K562 (cell line): ENCODE data around the gene ERI2. TPM values are rescaled to one million over a fixed set of nuclear protein-coding genes. Genes with fewer than 3 reads are reported as not detected.
A peak's percentile ranks its signal among the peaks of the same experiment; 100 is the strongest.

Source experiments
- ATAC-seq: fragments of 200-7000 bp; cut with Tn5 transposase; 3 replicates; pipeline ENCODE4 v1.9.1; 2020; ENCODE audit warnings: moderate library complexity
- BruUV-seq: library from RNA; stranded (reverse); fragments of 400-500 nt; replicated peaks from 2 replicates; lab custom pipeline; 2021; lab: Mats Ljungman, UMichigan
- CTCF ChIA-PET: fragments of 300-600 bp; formaldehyde crosslinking; extraction: SDS; loops from one replicate; lab custom pipeline; 2021; ENCODE audit warnings: low intra/inter-chr PET ratio; lab: Yijun Ruan, JAX
- POLR2A ChIA-PET: fragments of 300-600, 350-650 bp; sonication (Branson Sonifier 250); formaldehyde crosslinking; extraction: SDS; loops from one replicate; lab custom pipeline; 2021; ENCODE audit warnings: antibody characterized with exemption, inconsistent platforms; lab: Yijun Ruan, JAX
- DNase-seq, 4 experiments: peaks; one replicate each; pipeline versions ENCODE4 v3.0.0 to v3.0.0-alpha.2; 2011 to 2018; ENCODE audit warnings: low spot score in 3 of 4, mixed read lengths in 3 of 4; ENCODE audit errors: extremely low read depth in 1 of 4
- FAIRE-seq: peaks from 2 replicates; lab custom pipeline; 2011; peaks lifted over from hg19 to GRCh38; lab: Jason Lieb, UNC
- H2AFZ ChIP-seq: 2 replicates; pipeline ENCODE4 v1.6.0; 2011; ENCODE audit warnings: low read depth, low read length, control low read depth, inconsistent platforms
- H3K27ac ChIP-seq: fragments of 200-600 bp; 3 replicates; pipeline ENCODE4 v1.8.0; 2011; ENCODE audit warnings: low read depth, mild to moderate bottlenecking, control low read depth, inconsistent platforms, low read length, moderate library complexity, mixed read lengths; ENCODE audit errors: extremely low read depth
- H3K27me3 ChIP-seq, 2 experiments: fragments of 300-600 bp in 1 of 2; 2 replicates in 1 of 2; 3 replicates in 1 of 2; pipeline versions ENCODE4 v1.6.0 to v1.8.0; 2011; ENCODE audit warnings: inconsistent platforms in 2 of 2, low read length in 2 of 2, mild to moderate bottlenecking in 1 of 2, mixed read lengths in 1 of 2, moderate library complexity in 1 of 2; ENCODE audit not compliant: control insufficient read depth in 2 of 2, insufficient read depth in 2 of 2
- H3K36me3 ChIP-seq: fragments of 300-600 bp; 3 replicates; pipeline ENCODE4 v1.8.0; 2011; ENCODE audit warnings: mild to moderate bottlenecking, low read length, inconsistent platforms; ENCODE audit not compliant: control insufficient read depth, insufficient read depth
- H3K4me1 ChIP-seq, 2 experiments: fragments of 200-600 bp in 1 of 2; replicated peaks in 1 of 2; 2 replicates in 1 of 2; 3 replicates in 1 of 2; pipeline versions ENCODE4 v1.5.1 to v1.8.0; 2011; ENCODE audit warnings: inconsistent platforms in 2 of 2, low read length in 2 of 2, mild to moderate bottlenecking in 1 of 2, mixed read lengths in 1 of 2, moderate library complexity in 1 of 2; ENCODE audit not compliant: control insufficient read depth in 2 of 2, insufficient read depth in 2 of 2
- H3K4me2 ChIP-seq: 2 replicates; pipeline ENCODE4 v1.6.1; 2011; ENCODE audit warnings: low read length, control low read depth, inconsistent platforms, mixed read lengths; ENCODE audit not compliant: insufficient read depth
- H3K4me3 ChIP-seq: fragments of 200-600 bp; sonication (generic), shearing (Covaris generic); 2 replicates; pipeline ENCODE4 v1.5.1; 2016; ENCODE audit warnings: control low read depth, inconsistent platforms
- H3K79me2 ChIP-seq: fragments of 200-600 bp; 3 replicates; pipeline ENCODE4 v1.8.0; 2011; ENCODE audit warnings: low read length, inconsistent platforms; ENCODE audit not compliant: control insufficient read depth, insufficient read depth
- H3K9ac ChIP-seq, 2 experiments: 2 replicates each; pipeline versions ENCODE4 v1.6.0 to v1.6.1; 2011; ENCODE audit warnings: low read depth in 2 of 2, low read length in 2 of 2, control low read depth in 1 of 2, inconsistent platforms in 1 of 2, mild to moderate bottlenecking in 1 of 2, mixed read lengths in 1 of 2; ENCODE audit not compliant: insufficient read depth in 1 of 2
- H3K9me1 ChIP-seq: one replicate; pipeline ENCODE4 v1.6.0; 2011; ENCODE audit warnings: inconsistent platforms, mild to moderate bottlenecking, low read length, moderate library complexity; ENCODE audit not compliant: control insufficient read depth, insufficient read depth
- H3K9me3 ChIP-seq: replicated peaks from 2 replicates; pipeline ENCODE4 v1.5.1; 2011; ENCODE audit warnings: low read depth, low read length, inconsistent platforms; ENCODE audit not compliant: control insufficient read depth, insufficient read depth
- H4K20me1 ChIP-seq: replicated peaks from 2 replicates; pipeline ENCODE4 v1.6.1; 2011; ENCODE audit warnings: low read length, inconsistent platforms, mixed read lengths; ENCODE audit not compliant: control insufficient read depth, insufficient read depth
- BDP1 ChIP-seq: IDR thresholded peaks from 3 replicates; pipeline ENCODE4 v1.6.1; 2011; ENCODE audit not compliant: insufficient read length, insufficient read depth
- CBFA2T2 ChIP-seq: fragments of 450-650 bp; conservative IDR thresholded peaks from 2 replicates; pipeline ENCODE4 v1.6.1; 2017; ENCODE audit warnings: mild to moderate bottlenecking
- MEF2D ChIP-seq: conservative IDR thresholded peaks from 2 replicates; pipeline ENCODE4 v1.6.1; 2016; ENCODE audit warnings: low read depth, missing genetic modification characterization, missing compliant biosample characterization
- MEIS2 ChIP-seq: fragments of 450-650 bp; IDR thresholded peaks from 2 replicates; pipeline ENCODE4 v1.6.1; 2014; ENCODE audit warnings: mild to moderate bottlenecking; ENCODE audit not compliant: partially characterized antibody
- MYC ChIP-seq, 2 experiments: fragments of 250-450 bp in 1 of 2; sonication (Bioruptor Pico) in 1 of 2; IDR thresholded peaks; 2 replicates each; pipeline versions ENCODE4 v1.5.1 to v1.6.1; 2012 to 2021; ENCODE audit warnings: low read depth in 2 of 2, borderline replicate concordance in 1 of 2, improper control_type of control experiment in 1 of 2, low read length in 1 of 2, mild to moderate bottlenecking in 1 of 2, moderate library complexity in 1 of 2
- NELFE ChIP-seq: IDR thresholded peaks from 2 replicates; pipeline ENCODE4 v1.6.1; 2011; ENCODE audit warnings: mild to moderate bottlenecking; ENCODE audit not compliant: insufficient read depth, insufficient read length
- RUNX1 ChIP-seq: sonication (generic); IDR thresholded peaks from 2 replicates; pipeline ENCODE4 v1.6.1; 2016; ENCODE audit warnings: antibody characterized with exemption, low read depth
- THRAP3 ChIP-seq: fragments of 450-650 bp; IDR thresholded peaks from 2 replicates; pipeline ENCODE4 v1.6.1; 2016; ENCODE audit warnings: mild to moderate bottlenecking, inconsistent platforms, borderline replicate concordance
- ZNF766 ChIP-seq: fragments of 200-800 bp; sonication (Bioruptor generic); conservative IDR thresholded peaks from 2 replicates; pipeline ENCODE4 v1.6.1; 2016; ENCODE audit warnings: missing genetic modification characterization, missing compliant biosample characterization
- WGBS: fragments of 100-300 bp; shearing (Covaris generic); methylation state at CpG from one replicate; pipeline ENCODE4 v1.1.6; 2016; ENCODE audit warnings: low coverage, mixed read lengths; ENCODE audit not compliant: insufficient coverage; ENCODE audit errors: missing lambda C conversion rate; 5-methylcytosine and 5-hydroxymethylcytosine counted together
- in situ Hi-C: fragments of 300-500 bp; cut with MboI; formaldehyde crosslinking; loops from 4 replicates; pipeline ENCODE4 v1.15.0; 2018; ENCODE audit warnings: inconsistent platforms, mixed read lengths
- intact Hi-C: fragments of 100-400 bp; cut with micrococcal nuclease; formaldehyde crosslinking; loops from 2 replicates; pipeline ENCODE4 v1.14.2; 2022
- polyA plus RNA-seq, 8 experiments: library from polyadenylated mRNA; depleted of rRNA in 4 of 8; stranded (reverse) in 5 of 8; unstranded in 3 of 8; fragments of >200 nt; fragmentation: Nextera tagmentation in 2 of 8; fragmentation: Illumina TruSeq in 1 of 8; extraction: Ambion mirVana in 2 of 8; extraction: Trizol in 1 of 8; gene quantifications; 2 replicates each; pipeline versions ENCODE4 v1.2.1 to v1.2.3, GENCODE V29; 2011 to 2014; ENCODE audit warnings: inconsistent platforms in 1 of 8, missing spikeins in 1 of 8
- total RNA-seq, 7 experiments: library from RNA; depleted of rRNA in 6 of 7; stranded (reverse); fragments of >200 nt in 6 of 7; fragmentation: Illumina TruSeq in 2 of 7; extraction: Trizol in 2 of 7; gene quantifications; 2 replicates each; pipeline versions ENCODE4 v1.2.1 to v1.2.3, GENCODE V29; 2011 to 2021; ENCODE audit warnings: low replicate concordance in 1 of 7
- TF ChIP-seq, protein P1 (sequence below): sonication (generic); formaldehyde crosslinking; IDR thresholded peaks from 2 replicates; pipeline ENCODE4 v1.8.0; 2023; ENCODE audit warnings: missing genetic modification reagents, mild to moderate bottlenecking, borderline replicate concordance

Gene ERI2
- total and polyA plus RNA-seq, 9 of the 15 experiments (the other 6 are each of a cell fraction or from before 2014, with no cell fraction given): 23.3 to 57.0 (median 48.1) TPM

DNA sequence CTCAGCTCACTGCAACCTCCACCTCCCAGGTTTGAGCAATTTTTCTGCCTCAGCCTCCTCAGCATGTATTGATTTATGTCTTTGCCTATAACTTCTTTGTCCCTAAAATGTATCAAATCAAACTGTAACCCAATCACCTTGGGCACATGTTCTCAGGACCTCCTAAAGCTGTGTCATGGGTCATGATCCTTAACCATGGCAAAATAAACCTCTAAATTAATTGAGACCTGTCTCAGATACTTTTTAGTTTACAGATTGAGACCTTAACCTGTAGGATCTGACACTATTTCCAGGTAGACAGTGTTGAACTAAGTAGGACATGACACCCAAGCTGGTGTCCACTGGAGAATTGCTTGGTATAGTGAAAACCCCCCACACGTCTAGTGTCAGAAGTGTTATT is 45.1 kb downstream of the ERI2 start:
- in situ Hi-C loops (no loop called here), intact Hi-C loops (no loop called here)
- H3K36me3 ChIP-seq: peaks cover 3% of the 10 kb centered on the region; the same call in 1 of the 3 replicates
- H3K9ac ChIP-seq: no peak overlapping the region
- no peak for DNase-seq
- TF ChIP-seq BDP1: no peak
- TF ChIP-seq ZNF766 (CRISPR knock-in tag): peak; percentile 92
- TF ChIP-seq MYC (IDR thresholded peaks at IDR 0.05; ENCODE audit: low read depth, low read length): no peak
- TF ChIP-seq MYC (CRISPR knock-in tag; IDR thresholded peaks at IDR 0.05; ENCODE audit: borderline replicate concordance, low read depth): peak; percentile 16; the same call in 1 of the 2 replicates
- no TSS peak for BruUV-seq
- peaks cover 18% of the 10 kb centered on the region for H3K9me3 ChIP-seq
- H4K20me1 ChIP-seq: no peaks in the 10 kb centered on the region
- no peak overlapping the region for H2AFZ ChIP-seq
- ATAC-seq: no peak
- WGBS: 64% methylated on average over 1 of the region's 1 CpG
- ChIA-PET CTCF (no interaction called here), POLR2A (interaction anchor here (0.7 kb wide), 1 partner anchor 10 kb away, joined by 3 read pairs; no protein-coding TSS in a partner anchor)
- H3K4me3 ChIP-seq: no peak overlapping the region
- peak overlapping the region; percentile 85 for H3K27ac ChIP-seq
- FAIRE-seq: no peak
- H3K9me1 ChIP-seq: no peaks in the 10 kb centered on the region
- H3K4me1 ChIP-seq: peaks cover 4 to 27% of the 10 kb centered on the region in 2 experiments; a peak in 4 of 5 replicates
- no peak overlapping the region for H3K4me2 ChIP-seq
- peaks cover 23% of the 10 kb centered on the region for H3K79me2 ChIP-seq
- H3K27me3 ChIP-seq: no peaks in the 10 kb centered on the region

DNA sequence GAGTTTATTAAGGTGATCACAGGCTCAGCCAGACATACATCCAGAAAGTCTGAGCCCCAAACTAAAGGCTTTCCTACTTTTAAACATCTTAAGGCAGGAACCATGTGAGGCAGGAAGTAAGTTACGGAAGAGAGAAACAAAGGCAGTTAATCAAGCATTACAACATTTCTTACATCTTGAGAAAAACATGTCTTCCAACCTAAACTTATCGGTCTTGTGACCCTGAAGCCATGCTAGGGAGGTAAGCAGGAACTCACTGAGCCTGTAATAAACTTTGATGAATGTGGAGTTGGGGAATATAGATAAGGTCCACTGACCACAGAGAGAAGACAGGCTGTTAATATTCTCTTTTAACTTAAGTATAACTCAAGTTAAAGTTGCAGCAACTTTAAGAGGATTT is 45.9 kb downstream of the ERI2 start:
- Histone ChIP-seq H4K20me1 (no peaks in the 10 kb centered on the region), H3K36me3 (peaks cover 3% of the 10 kb centered on the region; the same call in 1 of the 3 replicates), H3K9me1 (no peaks in the 10 kb centered on the region), H3K4me3 (no peak overlapping the region), H3K4me1 (peaks cover 4 to 27% of the 10 kb centered on the region in 2 experiments; a peak in 4 of 5 replicates), H3K4me2 (peak overlapping the region; percentile 56), H2AFZ (peak overlapping the region; percentile 86), H3K27me3 (no peaks in the 10 kb centered on the region), H3K9ac (peak overlapping the region in 1 of 2 experiments; percentile 50; a peak in 2 of 4 replicates), H3K9me3 (peaks cover 18% of the 10 kb centered on the region), H3K79me2 (peaks cover 15% of the 10 kb centered on the region), H3K27ac (peak overlapping the region; percentile 85)
- POLR2A ChIA-PET: no interaction called here
- peak; percentile 44; the same call in 2 of the 3 replicates for ATAC-seq
- no TSS peak for BruUV-seq
- 0% methylated on average over 2 of the region's 2 CpGs for WGBS
- intact Hi-C loops (no loop called here), in situ Hi-C loops (no loop called here)
- peak; percentile 72 for FAIRE-seq
- DNase-seq: peak in 2 of 4 experiments; percentile 32 to 80
- CTCF ChIA-PET: no interaction called here
- no peak for TF ChIP-seq NELFE
- TF ChIP-seq RUNX1: no peak
- TF ChIP-seq, protein P1, sequence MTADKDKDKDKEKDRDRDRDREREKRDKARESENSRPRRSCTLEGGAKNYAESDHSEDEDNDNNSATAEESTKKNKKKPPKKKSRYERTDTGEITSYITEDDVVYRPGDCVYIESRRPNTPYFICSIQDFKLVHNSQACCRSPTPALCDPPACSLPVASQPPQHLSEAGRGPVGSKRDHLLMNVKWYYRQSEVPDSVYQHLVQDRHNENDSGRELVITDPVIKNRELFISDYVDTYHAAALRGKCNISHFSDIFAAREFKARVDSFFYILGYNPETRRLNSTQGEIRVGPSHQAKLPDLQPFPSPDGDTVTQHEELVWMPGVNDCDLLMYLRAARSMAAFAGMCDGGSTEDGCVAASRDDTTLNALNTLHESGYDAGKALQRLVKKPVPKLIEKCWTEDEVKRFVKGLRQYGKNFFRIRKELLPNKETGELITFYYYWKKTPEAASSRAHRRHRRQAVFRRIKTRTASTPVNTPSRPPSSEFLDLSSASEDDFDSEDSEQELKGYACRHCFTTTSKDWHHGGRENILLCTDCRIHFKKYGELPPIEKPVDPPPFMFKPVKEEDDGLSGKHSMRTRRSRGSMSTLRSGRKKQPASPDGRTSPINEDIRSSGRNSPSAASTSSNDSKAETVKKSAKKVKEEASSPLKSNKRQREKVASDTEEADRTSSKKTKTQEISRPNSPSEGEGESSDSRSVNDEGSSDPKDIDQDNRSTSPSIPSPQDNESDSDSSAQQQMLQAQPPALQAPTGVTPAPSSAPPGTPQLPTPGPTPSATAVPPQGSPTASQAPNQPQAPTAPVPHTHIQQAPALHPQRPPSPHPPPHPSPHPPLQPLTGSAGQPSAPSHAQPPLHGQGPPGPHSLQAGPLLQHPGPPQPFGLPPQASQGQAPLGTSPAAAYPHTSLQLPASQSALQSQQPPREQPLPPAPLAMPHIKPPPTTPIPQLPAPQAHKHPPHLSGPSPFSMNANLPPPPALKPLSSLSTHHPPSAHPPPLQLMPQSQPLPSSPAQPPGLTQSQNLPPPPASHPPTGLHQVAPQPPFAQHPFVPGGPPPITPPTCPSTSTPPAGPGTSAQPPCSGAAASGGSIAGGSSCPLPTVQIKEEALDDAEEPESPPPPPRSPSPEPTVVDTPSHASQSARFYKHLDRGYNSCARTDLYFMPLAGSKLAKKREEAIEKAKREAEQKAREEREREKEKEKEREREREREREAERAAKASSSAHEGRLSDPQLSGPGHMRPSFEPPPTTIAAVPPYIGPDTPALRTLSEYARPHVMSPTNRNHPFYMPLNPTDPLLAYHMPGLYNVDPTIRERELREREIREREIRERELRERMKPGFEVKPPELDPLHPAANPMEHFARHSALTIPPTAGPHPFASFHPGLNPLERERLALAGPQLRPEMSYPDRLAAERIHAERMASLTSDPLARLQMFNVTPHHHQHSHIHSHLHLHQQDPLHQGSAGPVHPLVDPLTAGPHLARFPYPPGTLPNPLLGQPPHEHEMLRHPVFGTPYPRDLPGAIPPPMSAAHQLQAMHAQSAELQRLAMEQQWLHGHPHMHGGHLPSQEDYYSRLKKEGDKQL (CRISPR knock-in tag): no peak
- peak; percentile 55 for TF ChIP-seq CBFA2T2
- peak; percentile 86 for TF ChIP-seq MEIS2
- TF ChIP-seq MEF2D: 0 out of 2 replicates have a peak, but pooled peaks have one; percentile 38
- no peak for TF ChIP-seq THRAP3
